Measurements from ENCODE around the gene TMEM235.

The TMEM235 gene

DNA sequence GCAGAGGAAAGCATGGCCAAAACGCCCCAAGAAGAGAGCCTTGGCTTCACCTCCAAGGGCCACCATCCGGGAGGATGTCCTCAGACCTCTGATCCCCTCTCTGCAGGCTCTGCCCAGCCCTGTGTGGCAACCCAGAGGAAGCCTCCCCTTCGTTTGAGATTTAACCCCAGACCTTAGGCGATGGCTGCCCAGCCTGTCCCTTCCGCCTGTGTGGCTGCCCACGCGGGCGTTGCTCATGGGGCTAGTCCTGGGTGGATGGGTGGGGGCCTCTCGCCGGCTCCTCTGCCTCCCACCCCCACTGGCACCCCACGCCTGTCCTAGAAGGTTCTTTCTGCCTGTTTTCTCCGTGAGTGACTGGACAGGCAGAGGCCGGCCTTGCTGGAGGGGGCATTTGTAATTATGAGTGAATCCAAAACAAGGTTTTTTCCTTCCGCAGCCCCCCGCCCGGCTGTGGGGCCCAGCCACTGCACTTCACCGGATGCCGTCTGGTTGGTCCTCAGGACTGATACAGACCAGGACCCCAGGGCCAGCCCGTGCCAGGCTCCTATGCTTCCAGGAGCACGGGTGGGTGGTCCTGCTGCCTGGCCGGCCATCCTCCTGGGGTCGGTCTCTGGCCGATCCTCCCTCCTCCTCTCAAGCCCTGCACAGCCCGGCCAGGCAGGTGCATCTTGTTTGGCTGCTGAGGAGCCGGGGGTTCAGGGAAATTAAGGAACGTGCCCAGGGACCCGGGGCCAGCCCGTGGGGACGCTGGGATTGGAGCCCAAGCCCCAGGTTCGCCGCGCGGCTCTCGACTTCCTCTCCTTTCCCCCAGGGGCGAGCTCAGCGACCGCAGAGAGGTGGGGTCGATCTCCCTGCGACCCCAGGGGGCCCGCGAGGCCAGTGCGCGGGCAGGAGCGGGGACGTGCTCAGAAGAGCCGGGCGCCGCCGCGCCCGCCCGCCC is at the start of gene TMEM235:
TMEM235 (plus strand) TSS at position 636 of the 940 bp plus-strand sequence. CDS start 393 bp downstream, outside the sequence.
- Histone ChIP-seq H3K9me3 (ENCODE audit: control insufficient read depth, insufficient read depth, low read length) (no peaks in the 10 kb centered on the region), H3K9ac (ENCODE audit: low read depth, low read length) (no peak within 1 kb of the TSS), H3K4me1 (ENCODE audit: control insufficient read depth, insufficient read depth, low read length) (no peaks in the 10 kb centered on the region), H3K27me3 (ENCODE audit: control insufficient read depth, insufficient read depth, low read length) (peaks cover 23% of the 10 kb centered on the region), H3K4me3 (ENCODE audit: low read depth, low read length) (peak within 1 kb of the TSS; percentile 50), H3K36me3 (ENCODE audit: control insufficient read depth, insufficient read depth, low read length) (no peaks in the 10 kb centered on the region)

DNA sequence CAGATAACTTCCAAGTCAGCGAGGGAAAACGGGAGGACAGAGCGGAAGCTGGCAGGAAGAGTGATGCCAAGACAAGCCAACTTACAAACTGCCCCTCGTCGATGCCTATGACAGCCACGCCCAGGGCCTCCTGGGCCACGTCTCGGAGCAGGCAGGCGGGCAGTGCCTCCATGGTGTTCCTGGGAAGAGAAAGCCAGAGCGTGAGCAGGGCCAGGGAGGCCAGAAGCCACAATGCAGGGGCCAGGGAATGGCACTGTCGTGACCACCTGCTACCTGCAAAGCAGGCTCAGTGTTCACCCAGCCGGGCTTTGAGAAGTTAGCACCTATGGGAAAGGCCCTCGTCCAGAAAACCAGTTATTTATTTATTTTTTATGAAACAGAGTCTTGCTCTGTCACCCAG is 48.9 kb upstream of the TMEM235 start:
- Histone ChIP-seq H3K9me3 (ENCODE audit: control insufficient read depth, insufficient read depth, low read length) (no peaks in the 10 kb centered on the region), H3K4me3 (ENCODE audit: low read depth, low read length) (no peak overlapping the region), H3K36me3 (ENCODE audit: control insufficient read depth, insufficient read depth, low read length) (peaks cover 40% of the 10 kb centered on the region), H3K4me1 (ENCODE audit: control insufficient read depth, insufficient read depth, low read length) (peaks cover 3% of the 10 kb centered on the region), H3K27me3 (ENCODE audit: control insufficient read depth, insufficient read depth, low read length) (no peaks in the 10 kb centered on the region), H3K9ac (ENCODE audit: low read depth, low read length) (no peak overlapping the region)

DNA sequence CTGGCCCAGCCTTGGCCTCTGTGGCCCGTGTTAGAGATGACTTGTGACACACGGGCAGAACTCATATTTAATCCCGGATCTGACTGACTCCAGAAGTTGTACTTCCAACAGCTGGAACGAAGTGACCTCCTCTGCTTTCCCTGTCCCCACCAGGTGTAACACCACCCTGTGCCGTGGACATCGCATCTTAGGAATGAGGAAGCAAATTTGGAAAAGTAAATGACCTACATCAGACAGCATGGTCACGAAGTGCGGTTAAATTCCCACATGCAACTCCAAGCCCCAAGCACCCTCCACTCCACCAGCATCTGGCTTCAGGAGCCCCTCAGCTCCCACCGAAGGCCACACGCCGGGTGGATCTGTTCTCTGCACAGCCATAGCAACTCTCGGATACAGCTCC is 47.5 kb upstream of the TMEM235 start:
- H3K9me3 ChIP-seq (ENCODE audit: control insufficient read depth, insufficient read depth, low read length), result no peaks in the 10 kb centered on the region
- no peaks in the 10 kb centered on the region for H3K27me3 ChIP-seq (ENCODE audit: control insufficient read depth, insufficient read depth, low read length)
- peaks cover 33% of the 10 kb centered on the region for H3K36me3 ChIP-seq (ENCODE audit: control insufficient read depth, insufficient read depth, low read length)
- no peak overlapping the region for H3K4me3 ChIP-seq (ENCODE audit: low read depth, low read length)
- H3K4me1 ChIP-seq (ENCODE audit: control insufficient read depth, insufficient read depth, low read length), result peaks cover 7% of the 10 kb centered on the region
- H3K9ac ChIP-seq (ENCODE audit: low read depth, low read length), result no peak overlapping the region

DNA sequence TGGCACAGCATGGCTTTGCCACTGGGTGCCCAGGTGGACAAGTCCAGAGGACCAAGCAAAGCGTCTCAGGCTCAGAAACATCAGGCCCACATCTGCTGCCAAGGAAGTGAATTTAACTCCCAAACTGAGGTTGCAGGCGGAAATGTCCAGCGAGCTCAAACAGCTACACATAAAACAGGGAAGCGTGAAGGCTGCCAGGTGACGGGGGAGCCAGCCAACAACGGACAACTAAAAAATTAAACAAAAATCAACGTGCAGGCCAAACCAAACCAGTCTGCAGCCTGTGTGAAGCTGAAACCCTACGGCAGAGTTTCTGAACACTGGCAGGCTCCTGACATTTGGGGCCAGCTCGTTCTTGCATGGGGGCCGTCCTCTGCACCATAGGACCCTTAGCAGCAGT is 47.1 kb upstream of the TMEM235 start:
- no peak overlapping the region for H3K4me3 ChIP-seq (ENCODE audit: low read depth, low read length)
- H3K27me3 ChIP-seq (ENCODE audit: control insufficient read depth, insufficient read depth, low read length), result no peaks in the 10 kb centered on the region
- H3K9me3 ChIP-seq (ENCODE audit: control insufficient read depth, insufficient read depth, low read length), result no peaks in the 10 kb centered on the region
- H3K9ac ChIP-seq (ENCODE audit: low read depth, low read length), result no peak overlapping the region
- H3K36me3 ChIP-seq (ENCODE audit: control insufficient read depth, insufficient read depth, low read length), result peaks cover 28% of the 10 kb centered on the region
- H3K4me1 ChIP-seq (ENCODE audit: control insufficient read depth, insufficient read depth, low read length), result peaks cover 7% of the 10 kb centered on the region

DNA sequence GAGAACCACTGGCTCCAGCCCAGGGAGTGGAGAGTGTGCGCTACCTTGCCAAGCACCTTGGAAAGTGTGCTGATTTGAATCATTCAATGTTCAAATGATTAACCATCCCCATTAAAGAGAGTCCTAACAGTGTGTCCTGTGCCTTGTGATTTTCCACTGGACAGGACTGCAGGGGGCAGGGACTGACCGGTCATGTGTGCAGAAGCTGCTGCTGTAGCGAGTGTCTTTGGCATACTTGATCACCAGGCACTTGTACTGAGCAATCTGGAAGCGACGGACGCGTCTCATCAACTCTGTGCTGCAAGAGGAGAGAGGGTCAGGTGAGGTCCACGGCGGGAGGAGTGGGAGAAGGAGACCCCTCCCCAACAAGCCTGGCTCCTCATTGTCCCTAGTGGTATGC is 46.6 kb upstream of the TMEM235 start:
- H3K4me3 ChIP-seq (ENCODE audit: low read depth, low read length), result no peak overlapping the region
- no peak overlapping the region for H3K9ac ChIP-seq (ENCODE audit: low read depth, low read length)

DNA sequence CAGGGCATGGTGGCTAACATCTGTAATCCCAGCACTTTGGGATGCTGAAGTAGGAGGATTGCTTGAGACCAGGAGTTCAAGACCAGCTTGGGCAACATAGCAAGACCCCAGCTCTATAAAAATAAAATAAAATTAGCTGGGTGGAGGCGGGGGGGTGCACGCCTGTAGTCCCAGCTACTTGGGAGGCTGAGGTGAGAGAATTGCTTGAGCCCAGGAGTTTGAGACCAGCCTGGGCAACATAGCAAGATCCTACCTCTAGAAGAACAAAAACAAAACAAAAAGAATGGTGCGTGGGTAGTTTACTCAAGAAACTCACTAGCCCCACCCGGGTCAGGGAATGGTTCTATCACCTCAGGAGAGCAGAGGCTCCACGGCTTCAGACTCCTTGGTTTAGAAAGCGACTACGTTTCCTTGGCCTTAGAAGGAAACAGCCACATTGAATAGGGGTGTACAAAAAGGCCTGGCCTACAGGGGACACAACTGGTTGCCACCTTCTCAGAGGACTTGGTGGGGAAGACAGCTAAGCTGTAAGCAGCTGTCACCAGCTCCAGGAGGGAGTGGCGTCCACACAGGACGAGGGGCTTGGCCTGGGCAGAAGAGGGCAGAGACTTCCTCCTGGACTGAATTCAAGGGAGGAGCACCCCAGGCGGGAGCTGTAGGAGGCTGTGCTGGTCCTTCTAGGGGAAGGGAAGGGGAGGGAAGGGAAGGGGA is 45.3 kb upstream of the TMEM235 start:
- Histone ChIP-seq H3K27me3 (ENCODE audit: control insufficient read depth, insufficient read depth, low read length) (no peaks in the 10 kb centered on the region), H3K4me3 (ENCODE audit: low read depth, low read length) (peak overlapping the region; percentile 79), H3K9ac (ENCODE audit: low read depth, low read length) (peak overlapping the region; percentile 71), H3K36me3 (ENCODE audit: control insufficient read depth, insufficient read depth, low read length) (peaks cover 26% of the 10 kb centered on the region), H3K9me3 (ENCODE audit: control insufficient read depth, insufficient read depth, low read length) (no peaks in the 10 kb centered on the region), H3K4me1 (ENCODE audit: control insufficient read depth, insufficient read depth, low read length) (peaks cover 7% of the 10 kb centered on the region)

More for the DNA sequence above, 46.6 kb upstream of the TMEM235 start:
- Histone ChIP-seq H3K4me1 (ENCODE audit: control insufficient read depth, insufficient read depth, low read length) (peaks cover 7% of the 10 kb centered on the region), H3K27me3 (ENCODE audit: control insufficient read depth, insufficient read depth, low read length) (no peaks in the 10 kb centered on the region), H3K9me3 (ENCODE audit: control insufficient read depth, insufficient read depth, low read length) (no peaks in the 10 kb centered on the region), H3K36me3 (ENCODE audit: control insufficient read depth, insufficient read depth, low read length) (peaks cover 26% of the 10 kb centered on the region)

DNA sequence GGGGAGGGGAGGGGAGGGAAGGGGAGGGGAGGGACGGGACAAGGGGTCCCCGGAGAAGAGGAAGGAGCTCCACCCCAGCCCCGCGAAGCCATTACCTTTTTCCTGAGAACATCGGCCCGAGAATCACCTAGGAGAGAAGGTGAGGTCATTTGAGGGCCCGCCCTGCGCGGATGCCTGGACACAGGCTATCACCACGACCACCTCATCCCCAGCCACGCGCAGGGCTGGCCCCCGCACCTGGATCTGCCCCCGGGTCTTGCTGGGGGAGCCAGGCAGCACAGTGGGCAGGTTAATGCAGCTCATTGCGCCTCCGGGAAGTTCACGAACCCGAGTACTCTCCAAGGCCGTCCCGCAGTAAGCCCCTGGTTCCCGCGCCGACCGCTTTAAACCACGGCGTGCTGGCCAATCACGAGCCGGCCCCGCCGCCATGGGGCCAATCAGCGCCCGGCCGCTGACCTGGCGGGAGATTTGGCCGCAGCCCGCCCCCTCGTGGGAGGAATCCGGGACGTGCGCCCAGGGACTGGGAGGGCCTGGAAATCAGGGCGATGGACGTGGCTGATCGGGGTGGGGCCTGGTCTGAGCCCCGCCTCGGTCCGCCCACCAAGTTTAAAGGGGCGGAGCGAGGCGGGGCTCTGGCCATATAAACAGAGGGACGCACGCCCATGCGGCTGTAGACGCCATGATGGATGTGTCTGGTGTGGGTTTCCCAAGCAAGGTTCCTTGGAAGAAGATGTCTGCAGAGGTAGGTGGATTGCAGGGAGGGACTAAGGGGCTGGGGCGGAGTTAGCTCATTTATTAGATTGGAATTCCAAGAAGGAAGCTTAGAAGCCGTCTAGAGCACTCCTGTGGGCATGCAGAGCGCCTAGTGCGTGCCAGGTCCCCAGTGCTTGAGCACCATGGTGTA is 44.5 kb upstream of the TMEM235 start, which contains the start of the genes AFMID and TK1:
AFMID (plus strand) TSS at position 671 of the 904 bp plus-strand sequence; CDS start at position 680, 9 bp downstream.
TK1 (minus strand) TSS at position 361 of the 904 bp plus-strand sequence; CDS start at position 303, 58 bp downstream.
- peak within 1 kb of the TSS; percentile 81 for H3K9ac ChIP-seq (ENCODE audit: low read depth, low read length)
- H3K36me3 ChIP-seq (ENCODE audit: control insufficient read depth, insufficient read depth, low read length), result peaks cover 27% of the 10 kb centered on the region
- peaks cover 7% of the 10 kb centered on the region for H3K4me1 ChIP-seq (ENCODE audit: control insufficient read depth, insufficient read depth, low read length)
- no peaks in the 10 kb centered on the region for H3K9me3 ChIP-seq (ENCODE audit: control insufficient read depth, insufficient read depth, low read length)
- no peaks in the 10 kb centered on the region for H3K27me3 ChIP-seq (ENCODE audit: control insufficient read depth, insufficient read depth, low read length)
- H3K4me3 ChIP-seq (ENCODE audit: low read depth, low read length), result peak within 1 kb of the TSS; percentile 79

DNA sequence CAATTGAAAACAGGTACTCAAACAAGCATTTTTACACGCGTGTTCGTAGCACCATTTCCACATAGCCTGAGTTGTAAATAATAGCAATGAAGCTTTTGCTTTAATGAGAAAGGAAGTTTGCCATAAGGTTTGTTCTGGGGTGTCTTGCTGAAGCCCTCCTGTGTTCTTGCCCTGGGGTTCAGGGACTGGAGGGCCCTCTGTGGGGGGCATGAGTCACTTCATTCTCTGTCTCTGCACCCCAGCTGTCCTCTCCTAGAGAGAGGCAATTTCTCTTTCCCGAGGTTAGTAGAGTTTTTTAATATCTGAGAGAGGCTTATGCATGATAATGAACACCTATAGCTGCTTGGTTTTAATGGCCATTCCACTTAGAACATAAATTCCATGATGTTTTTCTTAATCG is 34.7 kb upstream of the TMEM235 start:
- Histone ChIP-seq H3K9ac (ENCODE audit: low read depth, low read length) (peak overlapping the region; percentile 37), H3K4me3 (ENCODE audit: low read depth, low read length) (no peak overlapping the region), H3K36me3 (ENCODE audit: control insufficient read depth, insufficient read depth, low read length) (peaks cover 2% of the 10 kb centered on the region), H3K4me1 (ENCODE audit: control insufficient read depth, insufficient read depth, low read length) (peaks cover 8% of the 10 kb centered on the region), H3K27me3 (ENCODE audit: control insufficient read depth, insufficient read depth, low read length) (no peaks in the 10 kb centered on the region), H3K9me3 (ENCODE audit: control insufficient read depth, insufficient read depth, low read length) (no peaks in the 10 kb centered on the region)

DNA sequence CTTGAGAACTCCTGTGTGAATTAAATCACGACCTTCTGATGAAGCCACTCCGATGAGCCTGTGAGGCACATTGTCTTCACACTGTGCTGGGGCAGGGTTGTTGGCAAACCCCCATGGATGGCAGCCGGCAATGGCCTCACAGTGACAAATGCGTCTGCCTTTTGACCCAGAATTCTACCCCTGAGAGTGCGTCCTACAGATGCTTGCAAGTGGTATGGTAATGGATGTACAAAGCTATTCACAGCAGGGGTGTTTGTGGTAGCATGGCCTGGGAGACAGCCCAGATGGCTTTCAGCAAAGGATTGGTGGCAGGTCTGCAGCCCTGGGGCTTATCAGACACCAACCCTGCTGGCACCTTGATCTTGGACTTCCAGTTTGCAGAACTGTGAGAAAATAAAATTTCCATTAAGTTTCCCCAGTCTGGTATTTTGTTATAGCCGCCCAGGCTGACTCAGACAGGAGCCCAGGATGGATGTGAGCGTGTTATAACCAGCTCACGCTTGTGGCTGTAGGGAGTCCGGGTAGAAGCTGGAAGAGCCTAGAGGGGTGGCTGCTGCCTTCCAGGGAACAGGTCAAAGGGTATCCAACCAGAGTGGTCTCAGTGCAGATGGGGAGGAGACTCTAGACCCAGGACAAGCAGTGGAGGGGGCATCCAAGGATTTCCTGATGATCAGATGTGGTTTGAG is 34.1 kb upstream of the TMEM235 start:
- Histone ChIP-seq H3K9me3 (ENCODE audit: control insufficient read depth, insufficient read depth, low read length) (no peaks in the 10 kb centered on the region), H3K36me3 (ENCODE audit: control insufficient read depth, insufficient read depth, low read length) (peaks cover 2% of the 10 kb centered on the region), H3K9ac (ENCODE audit: low read depth, low read length) (no peak overlapping the region), H3K4me1 (ENCODE audit: control insufficient read depth, insufficient read depth, low read length) (peaks cover 8% of the 10 kb centered on the region), H3K27me3 (ENCODE audit: control insufficient read depth, insufficient read depth, low read length) (no peaks in the 10 kb centered on the region), H3K4me3 (ENCODE audit: low read depth, low read length) (no peak overlapping the region)

DNA sequence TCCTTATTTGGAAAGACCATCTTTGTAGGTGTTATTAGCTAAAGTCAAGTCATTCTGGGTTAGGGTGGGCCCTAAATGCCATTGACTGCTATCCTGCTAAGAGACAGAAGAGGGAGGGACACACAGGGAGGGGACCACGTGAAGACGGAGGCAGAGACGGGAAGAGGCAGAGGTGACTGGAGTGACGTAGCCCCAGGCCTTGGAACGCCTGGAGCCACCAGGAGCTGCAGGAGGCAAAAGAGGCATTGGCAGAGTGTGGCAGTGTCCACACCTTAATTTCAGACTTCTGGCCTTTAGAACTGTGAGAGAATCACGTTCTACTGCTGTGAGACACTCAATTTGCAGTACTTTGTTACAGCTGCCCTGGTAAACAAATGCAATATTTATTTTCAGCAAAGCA is 31.0 kb upstream of the TMEM235 start:
- H3K36me3 ChIP-seq (ENCODE audit: control insufficient read depth, insufficient read depth, low read length), result peaks cover 13% of the 10 kb centered on the region
- no peaks in the 10 kb centered on the region for H3K27me3 ChIP-seq (ENCODE audit: control insufficient read depth, insufficient read depth, low read length)
- no peak overlapping the region for H3K9ac ChIP-seq (ENCODE audit: low read depth, low read length)
- no peak overlapping the region for H3K4me3 ChIP-seq (ENCODE audit: low read depth, low read length)
- H3K9me3 ChIP-seq (ENCODE audit: control insufficient read depth, insufficient read depth, low read length), result no peaks in the 10 kb centered on the region
- peaks cover 8% of the 10 kb centered on the region for H3K4me1 ChIP-seq (ENCODE audit: control insufficient read depth, insufficient read depth, low read length)
